IPS-18c (cell line): ENCODE results near the gene TP53I11.

Source experiments
- H3K4me3 ChIP-seq: 2 replicates; pipeline ENCODE4 v1.7.0; 2013; ENCODE audit warnings: low read depth, mild to moderate bottlenecking, low read length, moderate library complexity; ENCODE audit not compliant: insufficient read depth
- H3K9me3 ChIP-seq: one replicate; pipeline ENCODE4 v1.6.1; 2013; ENCODE audit warnings: mild to moderate bottlenecking, low read length, moderate library complexity; ENCODE audit not compliant: control insufficient read depth, insufficient read depth

Gene TP53I11

DNA sequence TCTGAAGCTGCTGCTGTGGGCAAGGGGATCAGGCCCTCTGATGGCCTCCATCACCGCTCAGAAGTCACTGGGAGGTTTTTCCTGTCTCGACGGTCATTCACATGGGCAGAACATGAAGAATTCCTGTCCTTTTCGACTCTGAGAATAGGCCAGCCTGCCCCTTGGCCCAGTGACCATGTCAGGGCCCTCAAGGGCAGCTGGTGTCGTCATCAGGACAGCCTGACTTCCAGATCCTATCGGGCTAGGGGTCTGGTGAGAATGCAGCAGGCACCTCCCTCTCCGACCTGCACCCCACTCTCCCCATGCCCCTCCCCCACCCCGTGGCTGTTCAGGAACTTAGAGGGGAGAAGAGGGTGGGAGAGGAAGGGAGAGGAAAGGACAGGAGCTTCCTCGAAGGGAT lies 3.6 kb downstream of the TP53I11 start:
- H3K9me3 ChIP-seq: no peaks in the 10 kb centered on the region
- no peak overlapping the region for H3K4me3 ChIP-seq

DNA sequence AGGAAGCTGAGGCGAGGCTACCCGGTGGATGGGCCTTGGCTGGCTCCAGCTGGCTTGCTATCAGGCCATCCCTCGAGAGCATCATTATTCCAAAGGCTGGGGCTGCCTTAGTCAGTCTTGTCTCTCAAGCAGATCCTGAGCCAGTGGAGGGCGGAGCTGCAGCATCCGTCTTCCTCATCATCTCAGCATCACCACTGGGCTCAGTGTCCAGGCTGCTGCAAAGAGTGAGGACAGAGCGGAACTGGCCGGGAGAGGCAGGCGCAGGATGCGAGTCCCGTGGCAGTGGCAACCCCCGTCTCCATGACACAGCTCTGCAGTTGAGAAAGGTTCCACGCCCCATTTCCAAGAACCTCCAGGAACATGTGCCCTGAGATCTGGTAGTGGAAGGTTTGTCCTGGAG lies 4.4 kb downstream of the TP53I11 start:
- no peaks in the 10 kb centered on the region for H3K9me3 ChIP-seq
- H3K4me3 ChIP-seq: no peak overlapping the region

DNA sequence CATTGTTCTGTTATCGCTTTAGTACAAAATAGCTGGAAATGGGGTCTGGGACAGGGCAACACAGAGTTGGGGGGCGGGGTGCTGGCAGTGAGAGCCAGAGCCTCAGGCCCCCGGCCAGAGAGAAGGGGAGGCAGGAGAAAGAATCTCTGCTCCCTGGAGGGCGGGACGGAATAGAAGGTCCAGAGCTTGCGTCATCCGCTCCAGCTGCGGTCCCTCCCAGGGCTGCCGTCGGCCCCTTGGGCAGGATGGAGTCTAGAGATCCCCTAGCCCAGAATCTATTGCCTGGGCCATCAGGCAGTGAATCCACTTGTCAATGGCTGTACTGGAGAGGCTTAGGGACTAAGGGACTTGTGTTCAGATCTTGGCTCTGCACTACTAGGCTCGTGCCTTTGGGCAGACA lies 5.0 kb downstream of the TP53I11 start:
- Histone ChIP-seq H3K9me3 (no peaks in the 10 kb centered on the region), H3K4me3 (no peak overlapping the region)

DNA sequence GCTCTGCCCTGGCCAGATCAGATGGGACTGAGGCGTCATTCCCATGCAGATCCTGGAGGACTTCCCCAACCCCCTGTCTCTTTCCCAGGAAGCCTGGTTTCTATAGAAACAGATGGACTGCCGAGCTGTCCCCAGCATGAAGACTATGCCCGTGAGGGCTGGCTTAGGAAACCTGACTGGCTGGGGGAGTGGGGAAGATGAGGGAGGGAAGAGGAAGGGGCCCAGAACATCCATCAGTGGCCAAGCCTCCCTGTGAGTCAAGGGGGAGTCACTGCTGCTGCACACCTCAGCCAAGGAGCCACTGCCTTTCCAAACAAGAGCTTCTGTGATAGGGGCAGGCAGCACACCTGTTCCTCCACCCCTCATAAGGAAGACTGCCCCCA lies 5.8 kb downstream of the TP53I11 start:
- H3K9me3 ChIP-seq: no peaks in the 10 kb centered on the region
- no peak overlapping the region for H3K4me3 ChIP-seq

DNA sequence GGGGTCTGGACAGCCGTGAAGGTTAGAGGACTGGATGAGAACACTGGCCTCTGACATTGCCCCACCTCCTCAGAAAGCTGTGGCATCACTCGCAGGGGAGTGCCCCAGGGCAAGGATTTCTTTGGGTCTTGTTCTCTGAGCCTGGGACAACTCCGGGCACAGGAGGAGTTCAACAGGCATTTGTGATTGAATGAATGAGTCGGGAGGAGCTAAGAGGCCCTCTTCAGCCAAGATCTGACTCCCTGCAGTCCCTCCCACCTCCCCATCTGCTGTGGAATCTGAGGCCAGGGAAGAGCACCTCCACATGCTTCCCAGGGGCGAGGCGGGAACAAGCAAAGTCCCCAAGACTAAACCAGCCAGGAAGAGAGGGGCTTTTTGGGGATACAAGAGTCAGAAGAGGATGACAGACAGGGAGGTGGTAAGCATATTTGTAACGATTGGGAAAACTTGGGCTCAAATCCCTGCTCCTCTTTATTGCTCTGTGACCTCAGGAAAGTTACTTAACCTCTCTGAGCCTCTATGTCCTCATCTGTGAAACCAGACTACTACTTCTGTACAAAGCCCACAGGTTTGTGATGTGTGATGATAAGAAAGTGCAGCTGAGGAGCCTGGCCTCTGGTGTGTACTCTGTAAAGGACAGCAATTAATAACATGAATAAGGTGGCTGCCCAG lies 6.4 kb downstream of the TP53I11 start:
- H3K4me3 ChIP-seq: no peak overlapping the region
- H3K9me3 ChIP-seq: no peaks in the 10 kb centered on the region

DNA sequence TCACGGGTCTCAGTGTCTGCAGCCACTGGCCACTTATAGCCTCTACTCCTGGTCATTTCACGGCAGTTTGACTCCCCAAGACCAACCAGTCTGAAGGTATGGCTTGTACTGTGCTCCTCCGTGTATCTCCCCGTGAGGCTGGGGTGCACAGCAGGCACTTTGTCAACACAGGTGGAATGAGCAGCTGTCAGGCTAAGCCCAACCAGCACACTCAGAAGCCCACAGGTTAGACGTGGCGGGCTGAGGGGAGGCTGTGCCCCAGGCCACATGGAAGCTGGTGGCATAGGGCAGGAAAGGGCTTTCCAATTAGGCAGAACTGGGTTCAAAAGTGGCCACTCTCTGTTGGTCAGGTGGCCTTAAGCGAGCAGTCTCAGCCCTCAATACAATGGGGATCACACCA lies 7.0 kb downstream of the TP53I11 start:
- no peak overlapping the region for H3K4me3 ChIP-seq
- no peaks in the 10 kb centered on the region for H3K9me3 ChIP-seq

DNA sequence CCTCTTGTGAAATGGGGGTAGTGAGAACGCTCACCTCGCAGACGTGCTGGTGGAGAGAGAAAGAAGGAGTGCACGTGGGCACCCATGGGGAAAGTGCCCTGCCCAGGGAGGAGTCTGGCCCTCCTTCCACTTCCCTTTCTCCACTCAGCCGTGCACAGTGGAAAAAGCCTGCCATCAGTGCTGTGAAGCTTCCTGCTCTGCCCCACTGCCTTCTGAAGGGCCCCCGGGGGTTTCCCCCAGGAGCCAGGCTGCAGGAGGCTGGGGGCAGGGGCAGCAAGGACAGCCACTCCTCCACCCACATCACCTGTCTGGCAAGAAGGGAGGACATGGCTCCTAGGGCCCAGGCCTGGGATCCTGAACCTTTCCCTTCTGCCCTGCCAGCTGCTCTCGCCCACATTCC lies 7.6 kb downstream of the TP53I11 start:
- Histone ChIP-seq H3K9me3 (no peaks in the 10 kb centered on the region), H3K4me3 (no peak overlapping the region)

DNA sequence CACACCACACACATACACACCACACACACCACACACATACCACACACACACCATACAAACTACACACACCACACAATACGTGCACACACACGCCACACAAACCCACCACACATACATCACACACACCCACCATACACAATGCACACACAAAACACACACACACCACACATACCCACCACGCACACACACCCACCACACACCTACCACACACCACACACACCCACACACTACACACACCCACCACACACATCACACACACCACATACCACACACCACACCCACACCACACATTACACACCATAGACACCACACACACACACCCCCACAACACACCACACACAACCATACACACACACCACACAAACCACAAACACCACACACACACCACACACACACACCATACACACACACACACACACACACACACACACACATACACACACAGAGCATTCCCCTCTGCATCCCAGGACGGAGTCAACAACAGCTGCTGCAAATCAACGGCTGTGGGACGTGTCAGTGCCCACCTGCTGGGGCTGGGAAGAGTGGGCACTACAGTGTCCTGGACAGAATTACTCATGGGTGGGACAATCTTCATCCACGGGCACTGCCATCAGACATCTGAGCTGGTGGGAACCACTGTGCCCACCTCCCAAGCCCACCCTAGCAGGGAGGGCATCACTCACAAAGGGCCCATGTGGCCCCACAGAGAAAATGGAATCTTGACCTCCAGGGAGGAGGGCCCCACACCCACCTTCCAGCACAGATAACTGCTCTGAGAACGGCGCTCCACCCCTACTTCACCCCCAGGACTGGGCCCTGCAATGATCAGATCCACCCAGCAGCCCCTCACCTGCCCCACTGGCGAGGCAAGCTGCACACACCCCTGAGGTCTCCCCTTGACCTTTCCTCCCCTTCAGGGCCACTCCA lies 8.4 kb downstream of the TP53I11 start:
- Histone ChIP-seq H3K4me3 (no peak overlapping the region), H3K9me3 (no peaks in the 10 kb centered on the region)

DNA sequence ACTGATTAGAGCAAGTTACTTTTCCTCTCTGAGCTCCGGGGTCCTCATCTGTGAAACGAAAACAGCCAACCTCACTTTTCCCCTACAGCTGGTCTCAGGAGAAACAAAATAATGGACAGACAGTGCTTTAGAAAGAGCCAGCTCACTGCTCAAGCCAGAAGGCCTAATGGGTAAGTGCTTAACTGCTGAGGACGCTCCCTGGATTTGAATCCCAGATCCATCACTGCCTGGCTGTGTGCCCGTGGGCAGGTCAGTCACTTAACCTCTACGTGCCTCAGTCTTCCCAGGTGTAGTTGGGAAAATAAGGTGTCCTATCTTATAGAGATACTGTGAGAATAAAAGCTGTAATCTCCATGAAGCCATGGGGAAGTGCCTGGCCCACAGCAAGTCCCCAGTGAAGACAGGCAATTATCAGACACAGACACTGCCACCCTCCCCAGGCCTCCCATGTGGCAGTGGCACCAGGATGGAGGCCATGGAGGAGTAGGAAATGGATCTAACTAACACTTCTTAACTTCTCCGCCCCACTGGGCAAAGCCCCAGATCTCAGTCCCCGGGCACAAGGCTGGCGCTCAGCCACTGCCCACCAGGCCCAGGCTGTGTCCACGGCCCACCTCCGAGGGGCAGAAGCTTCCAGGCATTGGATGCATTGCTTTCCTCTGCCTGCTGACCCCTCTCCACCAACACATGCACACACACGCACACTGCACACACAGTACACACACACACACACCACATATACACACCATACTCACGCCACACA lies 9.2 kb downstream of the TP53I11 start:
- H3K4me3 ChIP-seq: no peak overlapping the region
- no peaks in the 10 kb centered on the region for H3K9me3 ChIP-seq

DNA sequence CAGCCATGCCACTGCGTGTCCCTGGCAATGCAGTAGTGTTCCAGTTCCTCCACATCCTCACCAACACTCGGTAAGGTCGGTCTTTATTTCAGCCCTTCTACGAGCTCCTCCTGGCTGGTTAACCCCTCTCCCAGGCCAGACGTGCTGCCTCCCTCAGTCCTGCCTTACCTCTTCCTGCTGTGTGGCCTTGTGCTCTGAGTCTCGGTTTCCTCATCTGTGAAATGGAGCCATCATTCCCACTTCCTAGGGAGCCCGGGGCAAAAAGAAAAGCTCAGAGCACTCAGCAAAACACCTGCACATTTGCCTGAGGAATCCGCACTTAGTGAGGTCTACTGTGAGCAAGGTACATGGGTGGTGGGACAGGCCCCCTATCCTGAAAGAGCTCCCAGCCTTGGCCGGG lies 9.8 kb downstream of the TP53I11 start:
- Histone ChIP-seq H3K9me3 (no peaks in the 10 kb centered on the region), H3K4me3 (no peak overlapping the region)

DNA sequence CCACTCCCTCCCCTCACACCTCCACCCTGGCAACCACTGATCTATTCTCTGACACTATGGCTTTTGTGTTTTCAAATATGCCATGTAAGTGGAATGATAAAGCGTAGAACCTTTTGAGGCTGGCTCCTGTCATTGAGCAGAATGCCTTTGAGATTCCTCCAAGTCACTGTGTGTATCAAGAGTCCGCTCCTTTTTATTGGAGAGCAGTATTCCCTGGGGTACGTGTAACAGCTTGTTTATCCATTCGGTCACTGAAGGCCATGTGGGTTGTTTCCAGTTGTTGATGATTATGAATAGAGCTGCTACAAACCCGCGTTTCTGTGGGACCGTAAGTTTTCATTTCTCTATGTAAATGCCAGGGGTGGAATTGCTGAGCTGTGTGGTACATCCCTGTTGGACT lies 10.3 kb downstream of the TP53I11 start:
- no peak overlapping the region for H3K4me3 ChIP-seq
- H3K9me3 ChIP-seq: no peaks in the 10 kb centered on the region

DNA sequence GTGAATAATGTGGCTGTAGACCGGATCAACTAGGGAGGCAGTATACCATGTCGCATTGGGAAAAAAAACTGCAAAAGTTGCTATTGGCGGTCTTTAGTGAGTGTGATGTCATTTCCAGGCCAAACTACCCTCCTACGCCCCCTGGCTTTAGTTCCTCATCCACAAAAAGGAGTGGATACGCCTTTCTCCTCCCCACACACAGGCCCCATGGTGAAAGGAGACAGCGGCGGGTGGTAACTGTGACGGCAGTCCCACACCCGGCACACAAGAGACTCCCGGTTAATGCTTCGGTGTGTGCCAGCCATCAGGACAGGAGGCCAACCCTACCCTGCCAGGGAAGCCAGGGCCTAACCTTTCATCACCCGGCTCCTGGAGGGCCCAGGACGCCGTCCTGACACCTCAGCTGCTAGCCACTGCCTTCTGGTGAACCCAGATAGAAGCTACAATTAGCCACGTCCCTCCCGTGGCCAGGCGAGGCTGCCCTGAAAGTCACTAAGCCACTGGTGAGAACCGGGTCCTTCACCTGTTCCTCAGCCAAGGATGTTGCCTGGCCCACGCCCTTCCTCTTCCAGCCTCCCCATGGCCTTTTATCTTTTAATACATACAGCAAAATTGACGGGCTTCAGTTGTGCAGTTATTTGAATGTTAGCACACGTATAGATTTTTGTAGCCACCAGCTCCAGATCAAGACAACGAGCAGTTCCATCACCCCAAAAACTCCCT lies 10.8 kb downstream of the TP53I11 start:
- H3K9me3 ChIP-seq: no peaks in the 10 kb centered on the region
- no peak overlapping the region for H3K4me3 ChIP-seq

DNA sequence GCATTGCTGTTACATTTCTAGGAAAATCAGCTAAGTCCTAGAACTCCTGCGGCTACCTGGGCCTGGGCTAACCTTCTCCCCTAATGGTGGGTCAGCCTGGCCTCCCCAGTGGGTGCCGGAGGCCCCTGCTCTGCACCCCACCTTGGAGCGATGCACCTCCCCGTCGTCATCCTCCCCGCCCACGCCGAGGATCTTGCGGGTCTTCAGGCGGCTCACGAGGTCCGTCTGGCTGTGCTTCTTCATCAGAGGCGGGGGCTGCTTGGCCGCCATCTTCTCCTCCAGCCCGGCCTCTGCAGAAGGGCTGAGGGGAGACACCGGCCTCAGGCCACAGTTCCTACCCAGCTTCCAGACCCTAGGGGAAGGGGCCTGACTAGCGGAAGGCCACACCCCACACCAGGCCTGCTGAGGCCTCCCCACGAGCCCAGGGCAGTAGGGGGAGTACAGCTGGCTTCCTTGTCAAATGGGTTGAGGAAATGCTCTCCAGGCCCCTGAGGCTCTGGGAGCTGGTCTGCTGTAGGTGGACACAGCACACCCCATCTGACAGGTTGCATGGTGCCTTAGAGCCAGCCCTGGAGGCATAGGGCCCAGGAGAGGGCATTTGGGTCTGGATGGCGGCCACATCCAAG lies 12.5 kb downstream of the TP53I11 start:
- Histone ChIP-seq H3K4me3 (no peak overlapping the region), H3K9me3 (no peaks in the 10 kb centered on the region)

DNA sequence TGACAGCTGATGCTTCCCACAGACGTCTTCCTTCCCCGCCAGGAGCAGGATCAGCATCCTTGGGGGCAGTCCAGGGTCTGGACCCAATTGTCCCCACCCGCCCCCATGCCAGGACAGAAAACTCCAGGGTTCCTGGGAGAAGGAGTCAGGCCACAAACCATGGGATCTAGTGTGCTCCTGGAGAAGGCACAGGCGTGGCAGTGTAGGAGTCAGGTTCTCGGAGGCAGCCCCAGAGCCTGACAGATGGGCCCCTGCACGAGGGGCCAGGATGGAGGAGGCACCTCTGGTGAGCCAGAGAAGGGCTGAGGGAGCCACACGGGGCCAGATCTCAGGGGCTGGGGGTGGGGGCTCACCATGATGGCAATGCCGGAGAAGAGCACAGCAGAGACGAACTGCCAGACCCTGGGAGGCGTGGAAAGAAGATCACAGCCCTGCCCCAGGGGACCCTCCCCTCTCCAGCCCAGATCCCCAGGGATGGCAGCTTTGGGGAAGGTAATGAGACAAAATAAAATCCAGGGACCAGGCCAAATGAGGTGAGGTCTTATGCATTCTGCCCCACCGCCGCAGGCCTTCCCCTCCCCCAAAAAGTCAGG lies 13.6 kb downstream of the TP53I11 start:
- no peak overlapping the region for H3K4me3 ChIP-seq
- H3K9me3 ChIP-seq: no peaks in the 10 kb centered on the region

DNA sequence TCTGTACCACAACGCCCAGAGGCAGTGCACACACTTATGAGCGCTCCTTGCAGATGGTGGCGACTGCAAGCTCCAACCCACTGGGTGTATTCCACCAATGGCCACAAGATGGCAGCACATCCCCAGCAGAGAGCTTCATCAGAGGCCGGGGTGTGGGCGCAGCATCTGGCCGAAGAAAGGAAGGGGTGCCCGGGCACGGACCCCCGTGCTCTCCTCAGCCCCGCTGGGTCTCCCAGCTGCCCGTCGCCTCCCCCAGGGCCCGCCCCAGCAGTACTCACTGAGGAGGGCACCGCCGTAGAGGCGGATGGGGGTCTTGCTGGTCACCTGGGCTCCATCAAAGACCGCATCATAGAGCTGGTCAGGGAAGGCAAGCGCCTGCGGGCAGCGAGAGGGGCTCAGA lies 14.2 kb downstream of the TP53I11 start:
- Histone ChIP-seq H3K4me3 (no peak overlapping the region), H3K9me3 (no peaks in the 10 kb centered on the region)

DNA sequence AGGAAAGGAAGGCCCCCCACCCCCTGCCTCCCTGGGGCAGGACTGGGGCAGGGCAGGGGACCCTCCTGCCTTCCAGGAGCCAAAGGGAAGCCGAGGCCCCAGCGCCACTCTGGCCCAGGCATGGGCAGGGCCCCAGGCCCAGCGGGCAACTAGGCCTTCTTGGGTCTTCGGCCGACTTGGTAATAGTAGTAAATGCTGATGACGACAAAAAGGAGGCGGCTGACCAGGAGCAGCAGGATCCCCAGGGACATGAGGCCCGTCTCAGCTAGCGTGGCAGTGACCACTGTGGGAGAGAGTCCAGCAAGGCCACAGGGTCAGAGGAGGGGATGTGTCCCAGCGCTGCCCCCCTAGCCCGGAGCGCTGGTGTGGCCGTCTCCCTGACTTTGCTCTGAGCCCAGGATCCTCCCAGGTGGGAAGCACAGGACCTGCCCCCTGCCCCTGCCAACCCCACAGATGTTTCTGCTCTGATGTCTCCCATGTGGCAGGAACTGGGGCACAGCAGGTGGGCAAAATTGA lies 15.9 kb downstream of the TP53I11 start:
- Histone ChIP-seq H3K4me3 (no peak overlapping the region), H3K9me3 (no peaks in the 10 kb centered on the region)
